Jurkat, Clone E6-1 (cell line): ENCODE results near the gene BDP1.
"Not testable (repeated sequence)": the region's sequence is repeated elsewhere in the genome, so short reads cannot be mapped to it uniquely, and the experiment has no call there.

Experiments used
- DNase-seq: peaks from one replicate; pipeline ENCODE4 v3.0.0-alpha.2; 2011; ENCODE audit warnings: low read depth, low spot score
- H3K4me3 ChIP-seq: 2 replicates; pipeline ENCODE4 v1.5.1; 2011; ENCODE audit warnings: mild to moderate bottlenecking, low read length, control low read depth, moderate library complexity

The BDP1 gene

GRCh38 chr5:71454913-71455312, 538 bp upstream of the BDP1 start:
- DNase-seq: no peak
- H3K4me3 ChIP-seq: peak overlapping the region; percentile 90

- H3K4me3 ChIP-seq: peak overlapping the region; percentile 90
- DNase-seq: no peak
Measured at GRCh38 chr5:71456362-71456743, 902 bp downstream of the BDP1 start.

- peak overlapping the region; percentile 90 for H3K4me3 ChIP-seq
- DNase-seq: no peak
Measured at GRCh38 chr5:71457106-71457505, 1.7 kb downstream of the BDP1 start.

- H3K4me3 ChIP-seq: no peak overlapping the region
- no peak for DNase-seq
Measured at GRCh38 chr5:71460693-71461092, 5.2 kb downstream of the BDP1 start.

DNA sequence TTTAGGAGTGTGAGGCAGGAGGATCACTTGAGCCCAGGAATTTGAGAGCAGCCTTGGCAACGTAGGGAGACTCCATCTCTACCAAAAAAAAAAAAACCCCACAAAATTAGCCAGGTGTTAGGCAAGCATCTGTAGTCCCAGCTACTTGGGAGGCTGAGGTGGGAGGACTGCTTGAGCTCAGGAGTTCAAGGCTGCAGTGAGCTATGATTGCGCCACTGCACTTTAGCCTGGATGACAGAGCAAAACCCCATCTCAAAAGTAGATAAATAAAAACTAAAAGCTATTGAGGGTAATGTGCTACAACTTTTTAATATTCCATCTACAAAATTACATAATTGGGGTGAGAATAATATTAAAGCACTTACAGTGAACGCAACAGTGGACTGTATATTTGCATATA, 5.9 kb downstream of the BDP1 start:
- no peak for DNase-seq
- H3K4me3 ChIP-seq: no peak overlapping the region

GRCh38 chr5:71471193-71471592, 15.7 kb downstream of the BDP1 start:
- H3K4me3 ChIP-seq: no peak overlapping the region
- no peak for DNase-seq

DNA sequence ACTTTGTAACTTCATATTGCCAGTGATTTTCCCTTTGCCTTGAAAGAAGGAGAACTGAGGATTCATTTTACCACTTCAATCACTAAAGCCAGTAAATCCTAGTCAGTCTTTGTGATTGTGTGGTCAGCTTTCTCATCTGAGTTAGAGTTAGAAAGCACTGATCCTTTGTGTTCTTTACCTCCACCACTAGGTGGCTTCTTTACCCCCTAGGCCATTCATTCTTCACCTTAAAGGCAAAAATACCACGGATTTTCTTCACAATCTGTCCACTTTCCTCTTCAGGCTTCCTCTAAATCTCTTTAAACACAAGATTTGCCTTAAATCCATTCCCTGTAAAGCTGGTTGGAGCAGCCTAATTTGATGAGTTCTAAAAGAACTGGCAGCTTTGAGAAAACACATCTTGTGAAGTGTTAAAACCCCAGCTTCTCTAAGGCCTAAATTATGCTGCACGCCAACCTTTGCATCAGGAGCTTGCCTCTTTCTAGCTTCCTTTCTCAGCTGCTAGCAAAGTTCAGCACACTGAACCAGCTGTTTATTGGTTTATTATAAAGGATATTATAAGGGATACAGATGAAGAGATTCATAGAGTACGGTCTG, 20.4 kb downstream of the BDP1 start:
- DNase-seq: no peak
- no peak overlapping the region for H3K4me3 ChIP-seq

GRCh38 chr5:71481441-71481840, 26.0 kb downstream of the BDP1 start:
- no peak overlapping the region for H3K4me3 ChIP-seq
- DNase-seq: no peak

DNA sequence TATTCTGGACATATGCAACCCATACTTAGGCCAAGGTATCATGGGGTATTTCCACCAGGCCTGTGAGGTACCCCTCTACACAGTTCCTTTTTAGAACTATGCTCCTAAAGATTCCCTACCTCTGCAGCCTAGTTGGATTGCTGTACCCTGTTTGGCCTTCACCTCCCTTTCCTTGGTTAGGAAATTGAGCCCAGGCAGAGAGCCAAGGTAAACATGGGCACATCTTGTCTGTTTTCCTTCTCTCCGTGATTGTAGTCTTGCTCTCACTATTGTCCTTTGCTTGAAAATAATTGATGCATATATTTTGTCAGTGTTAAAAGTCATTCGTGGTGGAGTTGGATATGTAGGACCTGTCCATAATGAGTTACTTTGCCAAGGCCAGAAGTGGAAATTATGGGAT, 26.7 kb downstream of the BDP1 start:
- no peak overlapping the region for H3K4me3 ChIP-seq
- DNase-seq: no peak

- H3K4me3 ChIP-seq: no peak overlapping the region
- DNase-seq: no peak
Measured at GRCh38 chr5:71483355-71483754, 27.9 kb downstream of the BDP1 start.

DNA sequence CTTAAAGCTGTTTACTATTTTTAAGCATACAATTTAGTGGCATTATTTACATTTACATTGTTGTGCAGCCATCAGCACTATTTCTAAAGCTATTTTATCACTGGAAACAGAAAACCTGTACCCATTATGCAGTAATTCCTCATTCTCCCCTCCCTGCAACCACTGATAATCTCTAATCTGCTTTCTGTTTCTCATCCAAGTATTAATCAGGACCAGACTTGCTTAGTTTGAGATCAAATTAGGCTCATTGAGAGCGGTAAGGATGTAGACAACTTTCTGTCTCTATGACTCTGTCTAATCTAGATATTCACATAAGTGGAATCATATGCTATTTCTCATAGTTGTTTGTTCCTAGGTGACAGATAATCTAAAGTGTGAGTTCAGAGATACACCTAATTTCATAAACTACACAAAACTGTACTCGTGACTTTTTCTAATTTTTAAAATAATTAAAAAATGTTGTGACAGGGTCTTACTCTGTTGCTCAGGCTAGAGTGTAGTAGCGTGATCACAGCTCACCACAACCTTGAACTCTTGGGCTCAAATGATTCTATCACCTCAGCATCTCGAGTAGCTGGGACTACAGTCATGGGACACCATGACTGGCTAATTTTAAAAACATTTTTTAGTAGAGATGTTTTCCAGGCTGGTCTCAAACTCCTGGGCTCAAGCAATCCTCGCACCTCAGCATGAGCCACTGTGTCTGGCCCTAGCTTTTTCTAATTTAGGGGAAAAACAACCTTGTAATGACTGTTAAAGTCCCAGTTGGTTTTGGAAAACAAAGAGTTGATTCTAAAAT, 37.6 kb downstream of the BDP1 start:
- H3K4me3 ChIP-seq: no peak overlapping the region
- no peak for DNase-seq

DNA sequence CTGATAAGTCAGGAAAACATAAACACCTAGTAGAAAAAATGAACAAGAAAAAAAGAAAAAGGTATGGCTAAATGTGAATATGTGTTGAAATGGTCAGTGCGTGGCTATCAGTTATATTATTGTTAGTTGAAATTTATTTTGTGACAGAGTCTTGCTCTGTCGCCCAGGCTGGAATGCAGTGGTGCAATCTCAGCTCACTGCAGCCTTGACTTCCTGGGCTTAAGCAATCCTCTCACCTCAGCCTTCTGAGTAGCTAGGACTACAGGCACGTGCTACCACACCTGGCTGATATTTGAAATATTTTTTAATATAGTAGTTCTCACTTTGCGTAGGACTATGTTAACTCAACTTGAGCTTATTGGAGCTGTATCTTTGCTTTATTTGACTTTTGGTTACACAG, 38.8 kb downstream of the BDP1 start:
- H3K4me3 ChIP-seq, DNase-seq: not testable (repeated sequence)

GRCh38 chr5:71498756-71499155, 43.3 kb downstream of the BDP1 start:
- not testable (repeated sequence) for DNase-seq, H3K4me3 ChIP-seq

DNA sequence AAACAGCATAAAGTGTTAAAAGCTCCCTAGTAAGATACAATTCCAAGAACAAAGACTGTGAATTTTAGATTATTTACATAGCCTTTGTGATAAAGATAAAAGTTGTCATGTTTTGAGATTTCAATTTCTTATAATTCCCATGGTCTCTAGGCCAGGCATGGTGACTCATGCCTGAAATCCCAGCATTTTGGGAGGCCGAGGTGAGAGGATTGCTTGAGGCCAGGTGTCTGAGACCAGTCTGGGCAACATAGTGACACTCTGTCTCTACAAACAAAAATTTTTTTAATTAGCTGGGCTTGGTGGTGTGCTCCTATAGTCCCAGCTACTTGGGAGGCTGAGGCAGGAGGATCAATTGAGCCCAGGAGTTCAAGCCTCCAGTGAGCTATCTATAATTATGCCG, 48.1 kb downstream of the BDP1 start:
- H3K4me3 ChIP-seq: no peak overlapping the region
- DNase-seq: no peak

DNA sequence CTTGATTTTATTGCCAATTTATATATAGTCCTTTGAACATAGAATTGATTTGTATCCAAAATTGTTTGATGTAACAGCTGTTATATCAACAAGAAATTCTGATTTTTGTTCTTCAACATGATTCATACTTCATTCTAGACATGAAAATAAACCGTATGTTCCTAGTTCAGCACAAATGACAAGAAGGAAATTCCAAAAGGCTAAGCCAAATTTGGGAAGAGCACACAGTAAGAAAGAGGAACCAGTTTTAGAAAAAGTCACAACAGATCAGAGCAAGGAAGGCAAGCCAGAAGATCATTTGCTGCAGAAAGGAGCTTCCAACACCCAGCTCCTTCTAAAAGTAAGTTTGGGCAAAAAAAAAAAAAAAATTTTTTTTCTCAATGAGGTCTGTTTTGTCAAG, 66.7 kb downstream of the BDP1 start:
- DNase-seq: no peak
- no peak overlapping the region for H3K4me3 ChIP-seq

DNA sequence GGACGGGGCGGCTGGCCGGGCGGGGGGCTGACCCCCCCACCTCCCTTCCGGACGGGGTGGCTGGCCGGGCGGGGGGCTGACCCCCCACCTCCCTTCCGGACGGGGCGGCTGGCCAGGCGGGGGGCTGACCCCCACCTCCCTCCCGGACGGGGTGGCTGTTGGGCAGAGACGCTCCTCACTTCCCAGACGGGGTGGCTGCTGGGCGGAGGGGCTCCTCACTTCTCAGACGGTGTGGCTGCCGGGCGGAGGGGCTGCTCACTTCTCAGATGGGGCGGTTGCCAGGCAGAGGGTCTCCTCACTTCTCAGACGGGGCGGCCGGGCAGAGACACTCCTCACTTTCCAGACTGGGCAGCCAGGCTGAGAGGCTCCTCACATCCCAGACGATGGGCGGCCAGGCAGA, 70.2 kb downstream of the BDP1 start:
- H3K4me3 ChIP-seq, DNase-seq: not testable (repeated sequence)

DNA sequence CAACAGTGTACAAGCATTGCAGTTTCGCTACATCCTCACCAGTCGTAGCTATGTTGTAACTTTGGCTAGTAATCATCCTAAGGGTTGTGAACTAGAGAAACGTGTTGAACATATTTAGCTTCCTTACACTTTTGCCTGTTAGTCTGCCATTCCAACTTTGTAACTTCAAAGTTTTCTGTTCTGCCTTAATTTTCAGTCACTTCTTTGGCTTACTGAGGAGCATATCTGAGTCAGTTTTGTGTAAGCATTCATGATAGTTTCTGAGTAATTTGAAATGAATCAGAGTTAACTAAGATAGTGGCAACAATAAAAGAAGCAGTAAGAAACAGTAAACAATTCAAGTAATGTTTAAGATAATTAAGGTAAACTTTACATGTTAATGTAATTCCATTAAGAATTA, 72.8 kb downstream of the BDP1 start:
- no peak overlapping the region for H3K4me3 ChIP-seq
- no peak for DNase-seq

GRCh38 chr5:71529682-71530081, 74.2 kb downstream of the BDP1 start:
- DNase-seq: no peak
- no peak overlapping the region for H3K4me3 ChIP-seq

GRCh38 chr5:71533142-71533541, 77.7 kb downstream of the BDP1 start:
- H3K4me3 ChIP-seq: no peak overlapping the region
- DNase-seq: no peak

- DNase-seq: peak; percentile 55
- H3K4me3 ChIP-seq: no peak overlapping the region
Measured at GRCh38 chr5:71533615-71534014, 78.2 kb downstream of the BDP1 start.

GRCh38 chr5:71537687-71538086, 82.2 kb downstream of the BDP1 start:
- DNase-seq: no peak
- H3K4me3 ChIP-seq: no peak overlapping the region
